NCI-H146 (cell line): ENCODE measurements around the gene ADM.

ENCODE experiments used
- DNase-seq: peaks from one replicate; lab custom pipeline; 2025; lab: John Stamatoyannopoulos, UW

The ADM gene

DNA sequence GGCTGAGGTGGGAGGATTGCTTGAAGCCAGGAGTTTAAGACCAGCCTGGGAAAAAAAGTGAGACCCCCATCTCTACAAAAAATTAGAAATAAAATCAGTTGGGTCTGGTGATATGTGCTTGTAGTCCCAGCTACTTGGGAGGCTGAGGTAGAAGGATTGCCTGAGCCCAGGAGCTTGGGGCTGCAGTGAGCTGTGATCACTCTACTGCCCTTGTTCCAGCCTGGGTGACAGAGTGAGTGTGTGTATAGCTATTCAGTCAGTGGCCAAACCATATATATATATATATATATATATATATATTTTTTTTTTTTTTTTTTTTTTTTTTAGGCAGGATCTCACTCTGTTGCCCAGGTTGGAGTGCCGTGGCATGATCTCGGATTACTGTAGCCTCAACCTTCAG is 24.5 kb downstream of the ADM start:
- DNase-seq: no peak

DNA sequence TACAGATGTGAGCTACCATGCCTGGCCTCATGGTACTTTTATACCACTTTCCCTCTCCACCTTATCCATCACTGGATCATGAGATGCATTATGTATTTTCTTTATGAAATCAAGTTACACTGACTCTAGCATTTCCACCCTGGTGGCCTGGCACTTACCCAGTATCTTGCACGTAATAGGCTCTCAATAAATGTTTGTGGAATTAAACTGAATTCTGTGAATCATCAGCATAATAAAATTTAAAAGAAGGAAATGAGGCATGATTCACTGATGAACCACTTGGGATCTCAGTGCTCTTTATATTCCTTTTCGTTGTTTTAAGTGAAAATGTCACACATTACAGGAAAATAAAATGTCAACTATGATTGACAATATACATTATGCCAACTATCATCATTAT is 25.1 kb downstream of the ADM start:
- no peak for DNase-seq

DNA sequence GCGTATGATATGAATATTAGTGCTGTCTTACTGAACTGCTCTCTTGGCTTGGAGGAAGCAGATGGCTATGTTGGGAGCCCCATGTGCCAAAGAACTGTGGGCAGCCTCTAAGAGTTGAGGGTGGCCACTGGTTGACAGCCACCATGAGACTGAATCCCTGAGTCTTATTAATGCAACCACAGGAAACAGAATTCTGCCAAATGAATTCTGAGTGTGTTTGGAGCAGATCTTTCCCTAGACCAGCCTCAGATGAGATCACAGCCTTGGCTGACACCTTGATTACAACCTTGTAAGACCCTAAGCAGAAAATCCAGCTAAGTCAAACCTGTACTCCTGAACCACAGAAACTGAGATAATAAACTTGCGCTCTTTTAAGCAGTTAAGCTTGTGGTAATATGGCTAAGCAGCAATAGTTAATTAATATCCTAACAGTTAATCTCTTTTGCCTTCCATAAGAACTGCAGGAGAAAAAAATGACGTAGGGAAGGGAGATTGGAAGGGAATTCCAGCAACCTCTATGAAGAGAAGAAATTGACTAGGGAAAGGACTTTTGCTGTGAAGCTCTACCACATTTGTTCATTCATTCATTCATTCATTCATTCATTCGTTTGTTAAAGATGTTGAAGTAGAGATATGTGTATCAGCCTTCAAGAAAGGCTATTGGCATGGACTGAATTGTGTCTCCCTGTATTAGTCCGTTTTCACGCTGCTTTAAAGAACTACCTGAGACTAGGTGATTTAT is 26.8 kb downstream of the ADM start:
- no peak for DNase-seq

DNA sequence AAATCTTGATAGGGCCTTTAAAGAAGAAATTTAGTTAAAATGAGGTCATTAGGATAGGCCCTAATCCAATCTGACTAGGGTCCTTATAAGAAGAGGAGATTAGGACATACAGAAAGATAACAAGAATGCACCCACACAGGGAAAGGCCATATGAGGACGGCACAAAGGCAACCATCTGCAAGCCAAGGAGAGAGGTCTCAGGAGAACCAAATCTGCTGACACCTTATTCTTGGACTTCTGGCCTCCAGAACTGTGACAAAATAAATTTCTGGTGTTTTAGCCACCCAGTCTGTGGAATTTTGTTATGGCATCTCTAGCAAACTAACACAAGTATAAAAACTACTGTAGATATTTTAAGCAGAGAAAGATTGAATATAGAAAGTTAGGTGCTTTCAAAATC is 28.6 kb downstream of the ADM start:
- DNase-seq: no peak

DNA sequence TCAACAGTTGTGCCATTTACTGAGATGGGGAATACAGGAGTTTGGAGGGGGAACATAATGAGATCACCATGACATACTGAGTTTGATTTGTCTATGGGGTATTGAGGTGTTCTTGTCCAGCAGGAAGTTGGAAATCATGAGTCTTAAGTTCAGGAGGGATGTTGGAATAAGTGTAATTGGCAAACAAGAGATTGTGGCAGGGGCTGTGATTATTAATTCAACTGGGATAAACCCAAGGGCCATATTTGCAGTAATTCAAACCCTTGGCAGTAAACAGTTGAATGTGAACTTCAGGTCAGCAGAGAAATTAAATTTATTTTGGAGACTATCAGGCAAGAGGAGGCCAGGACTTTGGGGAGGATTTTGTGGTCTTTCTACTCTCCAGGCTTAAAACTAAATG is 33.4 kb downstream of the ADM start:
- no peak for DNase-seq

DNA sequence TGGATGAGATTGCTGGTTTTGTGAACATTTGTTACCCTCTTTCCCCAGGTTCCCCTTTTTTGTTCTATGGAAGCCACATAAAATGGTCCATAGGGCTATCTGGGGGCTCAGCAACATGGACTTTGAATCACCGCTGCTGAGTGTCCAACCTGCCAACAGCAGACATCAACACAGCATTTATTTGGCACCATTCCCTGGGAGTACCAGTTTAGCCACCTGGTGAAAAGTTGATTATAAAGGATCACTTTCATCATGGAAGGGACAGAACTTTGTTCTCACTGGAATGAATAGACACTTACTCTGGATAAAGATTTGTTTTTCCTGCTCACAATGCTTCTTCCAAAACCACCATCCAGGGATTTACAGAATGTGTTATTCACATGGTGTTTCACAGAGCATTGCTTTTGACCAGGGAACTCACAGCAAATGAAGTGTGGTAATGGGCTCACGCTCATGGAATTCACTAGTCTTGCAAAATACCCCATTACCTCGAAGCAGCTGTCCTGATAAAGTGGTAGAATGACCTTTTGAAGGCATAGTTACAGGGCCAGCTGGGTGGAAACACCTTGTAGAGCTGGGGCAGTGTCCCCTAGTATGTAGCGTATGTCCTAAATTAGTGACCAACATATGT is 43.9 kb downstream of the ADM start:
- no peak for DNase-seq

DNA sequence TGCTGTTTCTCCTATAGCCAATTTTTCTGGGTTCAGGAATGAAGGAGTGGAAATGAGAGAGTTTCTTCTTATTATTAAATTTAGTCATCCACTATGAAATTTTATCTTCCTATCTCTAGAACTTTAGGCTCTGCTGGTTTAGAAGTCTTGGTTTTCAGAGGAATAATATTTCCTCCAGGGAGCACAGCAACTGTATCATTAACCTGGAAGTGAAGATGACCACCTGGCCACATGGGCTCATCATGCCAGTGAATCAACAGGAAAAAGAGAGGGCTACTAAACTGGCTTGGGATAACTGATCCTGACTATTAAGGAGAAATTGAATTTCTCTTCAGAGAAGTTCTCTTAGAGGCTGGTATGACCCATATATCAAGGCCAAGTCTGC is 44.4 kb downstream of the ADM start:
- DNase-seq: no peak

DNA sequence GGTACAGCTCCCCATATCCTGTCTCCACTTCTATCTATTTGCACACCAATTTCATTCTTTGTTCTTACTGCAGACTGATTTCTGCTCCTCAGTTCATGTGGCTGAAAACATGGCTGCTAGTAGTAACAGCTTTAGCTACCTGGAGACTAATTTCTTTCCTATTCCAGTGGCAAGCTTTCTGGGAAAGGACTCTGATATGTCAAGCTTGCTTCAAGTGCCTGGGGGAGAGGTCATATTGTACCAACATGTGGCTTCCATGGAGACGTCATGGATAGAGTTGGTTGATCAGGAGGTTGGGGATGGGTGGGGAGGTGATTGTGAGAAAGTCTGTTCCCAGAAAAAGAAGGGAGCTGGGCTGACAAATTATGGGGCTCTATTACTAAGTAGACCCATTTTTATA is 44.9 kb downstream of the ADM start:
- DNase-seq: peak; percentile 70

DNA sequence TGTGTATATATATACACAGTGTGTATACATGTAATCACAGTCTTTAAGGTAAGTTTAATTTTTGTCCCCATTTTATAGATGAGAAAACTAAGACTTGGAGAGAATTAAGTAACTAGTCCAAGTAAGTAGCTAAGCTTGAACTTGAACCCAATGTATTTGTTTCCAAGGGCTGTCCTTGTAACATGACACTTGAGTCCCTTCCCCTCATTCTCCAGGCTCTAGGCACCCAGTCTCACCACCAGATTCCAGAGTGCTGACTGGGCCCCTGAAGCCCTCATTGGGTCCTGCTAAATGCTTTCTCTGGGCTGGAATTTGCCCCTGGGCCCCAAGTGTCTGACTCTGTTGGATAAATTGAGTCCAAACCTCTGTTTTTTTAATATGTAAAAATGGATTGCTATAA is 45.5 kb downstream of the ADM start:
- DNase-seq: no peak

DNA sequence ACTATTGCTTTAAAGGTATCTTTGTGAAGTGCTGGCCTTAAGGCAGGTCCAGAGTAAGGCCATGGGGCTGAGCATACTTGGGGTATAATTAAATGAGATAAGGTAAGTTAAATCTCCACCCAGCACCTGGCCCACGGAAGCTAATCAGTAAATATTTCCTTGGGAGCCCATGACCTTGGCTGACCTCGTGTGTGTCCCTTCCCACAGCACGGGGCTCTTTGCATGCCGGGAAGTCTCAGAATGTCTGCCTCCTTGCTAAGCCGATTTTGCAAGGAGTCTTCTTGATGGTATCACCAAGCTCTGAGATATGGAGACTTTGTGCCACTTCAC is 46.5 kb downstream of the ADM start:
- DNase-seq: peak; percentile 90

DNA sequence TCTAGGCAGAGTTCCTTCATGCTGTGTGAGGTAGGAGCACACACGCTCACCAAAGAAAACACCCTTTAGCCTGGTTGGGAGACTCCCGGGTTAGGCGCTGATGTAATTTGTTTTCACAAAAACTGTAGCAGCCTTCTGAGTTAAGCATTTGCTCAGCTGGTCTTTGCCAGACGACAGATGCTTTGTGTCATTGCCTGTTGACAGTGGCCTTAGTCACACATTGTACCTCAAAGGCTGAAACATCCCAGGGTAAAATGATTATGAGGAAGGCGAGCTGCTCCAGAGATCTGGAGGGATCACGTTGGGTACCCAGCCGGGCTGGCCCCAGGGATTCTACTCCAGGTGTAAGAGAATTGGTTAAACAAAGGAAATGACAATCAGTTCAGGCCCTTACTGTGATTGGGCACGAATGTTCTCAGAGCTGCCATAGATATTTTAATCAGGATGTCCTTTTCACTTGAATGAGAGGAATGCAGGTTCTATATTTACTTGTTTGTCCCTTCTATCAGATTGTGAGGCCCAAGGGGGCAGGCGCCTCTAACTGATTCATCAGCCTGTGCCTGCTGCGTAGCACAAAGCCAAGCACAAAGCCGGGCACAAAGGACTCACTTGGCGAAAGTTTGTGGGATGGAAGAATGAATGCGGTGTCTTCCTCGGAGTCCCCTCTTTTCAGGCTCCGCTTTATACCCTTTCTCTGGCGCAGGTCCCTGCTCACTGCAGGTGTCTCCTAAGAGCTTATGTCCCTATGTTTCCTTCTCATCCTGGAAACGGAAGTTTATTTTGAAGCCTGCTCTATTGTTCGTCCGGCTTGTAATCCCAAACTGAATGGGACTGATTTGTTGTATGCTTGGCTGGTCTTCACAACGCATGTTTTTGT is 47.1 kb downstream of the ADM start:
- DNase-seq: peak; percentile 96

DNA sequence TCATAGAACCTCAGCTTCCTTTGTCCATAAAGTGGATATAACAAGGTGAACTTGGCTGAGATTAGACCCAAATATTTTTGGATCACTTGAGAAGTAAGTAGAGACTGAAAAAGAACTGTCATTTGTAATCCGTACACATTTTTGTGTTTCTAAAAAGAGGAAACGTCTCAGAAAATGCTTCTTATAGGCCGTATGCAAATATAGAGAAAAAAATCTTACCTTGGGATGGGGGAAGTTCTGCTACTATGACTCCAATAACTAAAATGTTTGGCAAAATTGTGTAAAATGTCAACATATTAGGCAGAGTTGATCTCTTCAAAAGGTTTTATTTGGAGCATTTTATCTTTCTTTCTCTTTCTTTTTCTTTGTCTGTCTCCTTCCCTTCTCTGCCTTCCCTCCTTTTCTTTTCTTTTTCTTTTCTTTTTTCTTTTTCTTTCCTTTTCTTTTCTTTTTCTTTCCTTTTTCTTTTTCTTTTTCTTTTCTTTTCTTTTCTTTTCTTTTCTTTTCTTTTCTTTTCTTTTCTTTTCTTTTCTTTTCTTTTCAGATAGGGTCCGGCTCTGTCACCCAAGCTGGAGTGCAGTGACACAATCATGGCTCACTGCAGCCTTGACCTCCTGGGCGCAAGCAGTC is 48.2 kb downstream of the ADM start:
- no peak for DNase-seq

DNA sequence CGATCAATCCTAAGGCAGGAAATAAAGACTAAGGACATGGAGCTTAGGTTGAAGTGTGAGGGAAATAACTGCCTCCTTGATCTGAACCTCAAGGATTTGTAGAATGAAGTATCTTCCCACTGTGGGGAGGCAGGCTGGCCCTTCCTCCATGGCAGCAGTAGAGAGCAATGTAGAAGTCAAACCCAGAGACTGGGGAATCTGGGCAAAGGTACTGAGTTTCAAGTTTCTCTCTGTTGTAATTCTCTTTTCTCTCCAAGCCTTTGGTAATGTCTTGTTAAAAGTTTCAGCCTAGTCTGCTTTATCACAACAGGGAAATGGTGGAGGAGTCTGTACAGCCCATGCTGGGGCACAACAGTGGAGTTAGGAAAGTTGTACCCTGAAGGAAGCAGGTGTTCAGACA is 49.5 kb downstream of the ADM start:
- no peak for DNase-seq

DNA sequence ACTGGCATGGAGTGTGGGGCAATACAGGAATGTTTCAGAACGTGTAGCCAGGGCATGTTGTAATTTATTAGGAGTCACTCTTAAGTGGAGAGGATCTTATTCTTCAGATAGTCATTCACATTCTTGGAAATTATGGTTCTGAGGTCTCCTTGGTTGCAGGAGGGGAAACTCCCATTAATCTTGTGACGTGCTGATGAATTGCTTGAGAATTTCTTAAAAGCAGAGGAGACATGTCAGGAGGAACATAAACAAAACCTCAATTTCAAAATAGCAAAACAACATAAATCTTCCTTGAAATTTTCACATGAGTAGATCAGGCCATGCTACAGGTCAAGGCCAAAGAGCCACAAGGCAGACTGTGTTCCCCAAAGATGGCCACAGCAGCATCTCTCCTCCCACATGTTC is 50.4 kb downstream of the ADM start:
- DNase-seq: no peak

DNA sequence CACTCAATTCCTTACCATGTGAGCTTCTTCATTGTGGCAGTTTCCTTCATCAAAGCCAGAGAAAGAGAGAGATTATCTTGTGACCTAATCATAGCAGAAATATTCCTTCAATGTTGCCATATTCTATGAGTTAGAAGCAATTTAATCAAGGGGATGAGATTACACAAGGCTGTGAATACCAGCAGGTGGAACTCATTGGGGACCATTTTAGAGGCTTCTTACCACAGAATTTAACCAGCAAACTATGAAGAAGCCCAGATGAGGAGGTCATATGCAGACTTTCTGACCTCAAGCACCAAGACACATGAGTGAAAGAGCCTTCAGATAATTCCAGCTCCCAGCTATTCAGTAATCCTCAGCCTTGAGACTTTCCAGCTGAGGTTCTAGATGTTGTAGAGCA is 51.3 kb downstream of the ADM start:
- DNase-seq: no peak
